ENCODE data around the gene DYNC1H1.

The DYNC1H1 gene

DNA sequence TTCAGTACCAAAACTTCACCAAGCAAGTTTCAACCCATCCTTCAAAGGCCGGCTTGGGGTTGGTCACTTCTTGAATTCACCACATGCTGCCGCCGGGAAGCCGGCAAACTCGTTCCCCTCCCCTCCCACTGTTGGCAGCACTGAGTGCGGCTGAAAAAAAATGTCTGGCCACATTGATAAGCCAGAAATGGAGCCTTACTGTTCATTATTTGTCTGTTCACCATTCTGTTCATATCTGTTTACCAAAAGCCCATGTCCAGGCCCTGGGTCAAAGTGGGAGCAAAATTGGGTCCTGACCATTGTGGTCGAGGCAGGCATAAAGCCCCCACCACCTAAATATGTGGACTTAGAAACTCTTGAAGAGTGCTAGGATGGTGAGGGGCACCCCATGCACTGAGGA is 129.7 kb downstream of the DYNC1H1 start:
- no peak overlapping the region for H3K23ac ChIP-seq (ENCODE audit: low read depth, low read length, poor library complexity)
- no CpG with 5 or more reads among the region's 7 CpGs for WGBS, 2 donors (ENCODE audit: extremely low coverage in 2 of 2, insufficient read length in 2 of 2, insufficient replicate concordance in 1 of 2)
- no peak overlapping the region for H2AFZ ChIP-seq (ENCODE audit: low read length)
- H3K4ac ChIP-seq (ENCODE audit: low read length) = no peak overlapping the region
- no peak overlapping the region for H3K27ac ChIP-seq (replicated peaks; ENCODE audit: low read length)
- no peak overlapping the region for H3K4me2 ChIP-seq (ENCODE audit: insufficient read depth, low read length, poor library complexity, severe bottlenecking)
- H2BK12ac ChIP-seq (ENCODE audit: low read length) = no peak overlapping the region
- no peak overlapping the region for H2BK5ac ChIP-seq (ENCODE audit: low read length)
- H3K4me3 ChIP-seq (ENCODE audit: low read length in 2 of 2) = no peak overlapping the region
- H3K4me1 ChIP-seq (ENCODE audit: control insufficient read depth in 2 of 2, insufficient read depth in 1 of 2, low read depth in 1 of 2, low read length in 2 of 2) = peaks cover 2 to 15% of the 10 kb centered on the region in 2 donors
- no peak overlapping the region for H3K9ac ChIP-seq (ENCODE audit: low read depth, low read length, poor library complexity)
- no peaks in the 10 kb centered on the region for H3K9me3 ChIP-seq (replicated peaks in 1 of 2; ENCODE audit: control insufficient read depth in 2 of 2, insufficient read depth in 1 of 2, low read depth in 1 of 2, low read length in 2 of 2)
- no peak overlapping the region for H2BK120ac ChIP-seq (ENCODE audit: low read depth, low read length)
- H3K14ac ChIP-seq (ENCODE audit: low read length) = peak overlapping the region; percentile 84
- no peak overlapping the region for H4K91ac ChIP-seq (ENCODE audit: low read depth, low read length, poor library complexity)
- no peak overlapping the region for H3K18ac ChIP-seq (ENCODE audit: low read length)
- H4K8ac ChIP-seq (ENCODE audit: low read depth, low read length) = no peak overlapping the region
- no peak for DNase-seq (ENCODE audit: low spot score)
- H3K79me1 ChIP-seq (ENCODE audit: low read depth, low read length) = no peaks in the 10 kb centered on the region
- no peaks in the 10 kb centered on the region for H3K36me3 ChIP-seq (replicated peaks in 1 of 2; ENCODE audit: control insufficient read depth in 2 of 2, insufficient read depth in 2 of 2, low read length in 2 of 2)
- H2AK5ac ChIP-seq (ENCODE audit: low read depth, low read length) = no peak overlapping the region
- no peak overlapping the region for H2BK15ac ChIP-seq (ENCODE audit: low read length)
- peaks cover 0 to 4% (median 0%) of the 10 kb centered on the region in 3 experiments for H3K27me3 ChIP-seq (ENCODE audit: control insufficient read depth in 3 of 3, insufficient read depth in 3 of 3, low read depth in 1 of 3, low read length in 3 of 3)

GRCh38 chr14:102095231-102095870 is 131.0 kb downstream of the DYNC1H1 start:
- no peak overlapping the region for H3K27ac ChIP-seq (replicated peaks; ENCODE audit: low read length)
- DNase-seq (ENCODE audit: low spot score) = no peak

GRCh38 chr14:102095871-102096568 is 131.6 kb downstream of the DYNC1H1 start:
- H2BK120ac ChIP-seq (ENCODE audit: low read depth, low read length) = no peak overlapping the region
- H2BK5ac ChIP-seq (ENCODE audit: low read length) = no peak overlapping the region
- no peaks in the 10 kb centered on the region for H3K79me1 ChIP-seq (ENCODE audit: low read depth, low read length)
- no peak for DNase-seq (ENCODE audit: low spot score)
- no peak overlapping the region for H2BK15ac ChIP-seq (ENCODE audit: low read length)
- H3K4ac ChIP-seq (ENCODE audit: low read length) = no peak overlapping the region
- no peak overlapping the region for H3K27ac ChIP-seq (replicated peaks; ENCODE audit: low read length)
- peaks cover 2 to 15% of the 10 kb centered on the region in 2 donors for H3K4me1 ChIP-seq (ENCODE audit: control insufficient read depth in 2 of 2, insufficient read depth in 1 of 2, low read depth in 1 of 2, low read length in 2 of 2)
- H2BK12ac ChIP-seq (ENCODE audit: low read length) = no peak overlapping the region
- H3K9me3 ChIP-seq (replicated peaks in 1 of 2; ENCODE audit: control insufficient read depth in 2 of 2, insufficient read depth in 1 of 2, low read depth in 1 of 2, low read length in 2 of 2) = no peaks in the 10 kb centered on the region
- H3K4me2 ChIP-seq (ENCODE audit: insufficient read depth, low read length, poor library complexity, severe bottlenecking) = no peak overlapping the region
- no CpG with 5 or more reads among the region's 8 CpGs for WGBS, 2 donors (ENCODE audit: extremely low coverage in 2 of 2, insufficient read length in 2 of 2, insufficient replicate concordance in 1 of 2)
- H3K36me3 ChIP-seq (replicated peaks in 1 of 2; ENCODE audit: control insufficient read depth in 2 of 2, insufficient read depth in 2 of 2, low read length in 2 of 2) = no peaks in the 10 kb centered on the region
- peak overlapping the region; percentile 69 for H3K18ac ChIP-seq (ENCODE audit: low read length)
- H3K14ac ChIP-seq (ENCODE audit: low read length) = no peak overlapping the region
- no peak overlapping the region for H2AK5ac ChIP-seq (ENCODE audit: low read depth, low read length)
- H3K23ac ChIP-seq (ENCODE audit: low read depth, low read length, poor library complexity) = no peak overlapping the region
- no peak overlapping the region for H4K8ac ChIP-seq (ENCODE audit: low read depth, low read length)
- H2AFZ ChIP-seq (ENCODE audit: low read length) = peak overlapping the region; percentile 71
- H3K4me3 ChIP-seq (ENCODE audit: low read length in 2 of 2) = no peak overlapping the region
- H3K9ac ChIP-seq (ENCODE audit: low read depth, low read length, poor library complexity) = no peak overlapping the region
- H3K27me3 ChIP-seq (ENCODE audit: control insufficient read depth in 3 of 3, insufficient read depth in 3 of 3, low read depth in 1 of 3, low read length in 3 of 3) = peaks cover 0 to 4% (median 0%) of the 10 kb centered on the region in 3 experiments
- no peak overlapping the region for H4K91ac ChIP-seq (ENCODE audit: low read depth, low read length, poor library complexity)

More at GRCh38 chr14:102095231-102095870, 131.0 kb downstream of the DYNC1H1 start:
- Histone ChIP-seq H3K4me1 (ENCODE audit: control insufficient read depth in 2 of 2, insufficient read depth in 1 of 2, low read depth in 1 of 2, low read length in 2 of 2) (peaks cover 2 to 15% of the 10 kb centered on the region in 2 donors), H2BK120ac (ENCODE audit: low read depth, low read length) (no peak overlapping the region), H3K36me3 (replicated peaks in 1 of 2; ENCODE audit: control insufficient read depth in 2 of 2, insufficient read depth in 2 of 2, low read length in 2 of 2) (no peaks in the 10 kb centered on the region), H2BK5ac (ENCODE audit: low read length) (no peak overlapping the region), H3K23ac (ENCODE audit: low read depth, low read length, poor library complexity) (no peak overlapping the region), H2AK5ac (ENCODE audit: low read depth, low read length) (no peak overlapping the region), H3K79me1 (ENCODE audit: low read depth, low read length) (no peaks in the 10 kb centered on the region), H3K4me2 (ENCODE audit: insufficient read depth, low read length, poor library complexity, severe bottlenecking) (no peak overlapping the region), H3K9me3 (replicated peaks in 1 of 2; ENCODE audit: control insufficient read depth in 2 of 2, insufficient read depth in 1 of 2, low read depth in 1 of 2, low read length in 2 of 2) (no peaks in the 10 kb centered on the region), H3K4ac (ENCODE audit: low read length) (no peak overlapping the region), H2AFZ (ENCODE audit: low read length) (peak overlapping the region; percentile 71), H3K14ac (ENCODE audit: low read length) (no peak overlapping the region), H4K8ac (ENCODE audit: low read depth, low read length) (no peak overlapping the region), H3K9ac (ENCODE audit: low read depth, low read length, poor library complexity) (no peak overlapping the region), H2BK12ac (ENCODE audit: low read length) (no peak overlapping the region), H3K27me3 (ENCODE audit: control insufficient read depth in 3 of 3, insufficient read depth in 3 of 3, low read depth in 1 of 3, low read length in 3 of 3) (peaks cover 0 to 4% (median 0%) of the 10 kb centered on the region in 3 experiments), H3K4me3 (ENCODE audit: low read length in 2 of 2) (no peak overlapping the region), H4K91ac (ENCODE audit: low read depth, low read length, poor library complexity) (no peak overlapping the region), H3K18ac (ENCODE audit: low read length) (no peak overlapping the region), H2BK15ac (ENCODE audit: low read length) (no peak overlapping the region)
- no CpG with 5 or more reads among the region's 6 CpGs for WGBS, 2 donors (ENCODE audit: extremely low coverage in 2 of 2, insufficient read length in 2 of 2, insufficient replicate concordance in 1 of 2)

DNA sequence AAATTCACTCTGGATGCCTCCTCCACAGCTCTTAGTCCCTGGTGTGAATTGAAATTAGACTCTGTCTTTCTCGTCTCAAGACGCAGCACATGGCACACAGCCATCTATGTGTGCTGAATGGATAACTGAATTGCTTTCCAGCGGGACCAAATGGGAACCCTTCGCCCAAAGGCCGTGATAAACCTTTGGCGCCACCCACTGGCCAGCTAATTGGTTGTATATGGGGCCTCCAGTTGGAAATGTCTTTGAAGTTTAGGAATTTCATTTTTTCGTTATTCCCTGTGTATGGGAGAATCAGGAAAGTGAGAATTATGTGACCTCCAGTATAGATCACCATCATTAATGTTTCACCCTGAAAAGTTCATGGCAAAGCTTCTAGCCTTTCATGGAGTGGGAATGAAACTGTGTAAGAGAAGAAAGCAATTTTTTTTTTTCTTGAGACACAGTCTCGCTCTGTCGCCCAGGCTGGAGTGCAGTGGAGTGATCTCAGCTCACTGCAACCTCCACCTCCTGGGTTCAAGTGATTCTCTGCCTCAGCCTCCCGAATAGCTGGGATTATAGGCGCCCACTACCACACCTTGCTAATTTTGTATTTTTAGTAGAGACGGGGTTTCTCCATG is 132.3 kb downstream of the DYNC1H1 start:
- H4K91ac ChIP-seq (ENCODE audit: low read depth, low read length, poor library complexity) = no peak overlapping the region
- H2AFZ ChIP-seq (ENCODE audit: low read length) = peak overlapping the region; percentile 71
- H3K27ac ChIP-seq (replicated peaks; ENCODE audit: low read length) = no peak overlapping the region
- no peak overlapping the region for H3K14ac ChIP-seq (ENCODE audit: low read length)
- peaks cover 2 to 15% of the 10 kb centered on the region in 2 donors for H3K4me1 ChIP-seq (ENCODE audit: control insufficient read depth in 2 of 2, insufficient read depth in 1 of 2, low read depth in 1 of 2, low read length in 2 of 2)
- H2BK5ac ChIP-seq (ENCODE audit: low read length) = no peak overlapping the region
- H3K79me1 ChIP-seq (ENCODE audit: low read depth, low read length) = no peaks in the 10 kb centered on the region
- H3K4ac ChIP-seq (ENCODE audit: low read length) = no peak overlapping the region
- no peak overlapping the region for H2AK5ac ChIP-seq (ENCODE audit: low read depth, low read length)
- no peak overlapping the region for H4K8ac ChIP-seq (ENCODE audit: low read depth, low read length)
- H3K23ac ChIP-seq (ENCODE audit: low read depth, low read length, poor library complexity) = no peak overlapping the region
- H3K9me3 ChIP-seq (replicated peaks in 1 of 2; ENCODE audit: control insufficient read depth in 2 of 2, insufficient read depth in 1 of 2, low read depth in 1 of 2, low read length in 2 of 2) = no peaks in the 10 kb centered on the region
- no peak overlapping the region for H3K9ac ChIP-seq (ENCODE audit: low read depth, low read length, poor library complexity)
- no peak overlapping the region for H3K18ac ChIP-seq (ENCODE audit: low read length)
- H3K36me3 ChIP-seq (replicated peaks in 1 of 2; ENCODE audit: control insufficient read depth in 2 of 2, insufficient read depth in 2 of 2, low read length in 2 of 2) = no peaks in the 10 kb centered on the region
- H2BK120ac ChIP-seq (ENCODE audit: low read depth, low read length) = no peak overlapping the region
- DNase-seq (ENCODE audit: low spot score) = peak; percentile 73
- no peak overlapping the region for H2BK15ac ChIP-seq (ENCODE audit: low read length)
- peaks cover 0 to 4% (median 0%) of the 10 kb centered on the region in 3 experiments for H3K27me3 ChIP-seq (ENCODE audit: control insufficient read depth in 3 of 3, insufficient read depth in 3 of 3, low read depth in 1 of 3, low read length in 3 of 3)
- H3K4me3 ChIP-seq (ENCODE audit: low read length in 2 of 2) = no peak overlapping the region
- H3K4me2 ChIP-seq (ENCODE audit: insufficient read depth, low read length, poor library complexity, severe bottlenecking) = no peak overlapping the region
- H2BK12ac ChIP-seq (ENCODE audit: low read length) = no peak overlapping the region
- no CpG with 5 or more reads among the region's 12 CpGs for WGBS, 2 donors (ENCODE audit: extremely low coverage in 2 of 2, insufficient read length in 2 of 2, insufficient replicate concordance in 1 of 2)
